NCI-H446 treated with DMSO at 0.1 percent for 48 hours (cell line): ENCODE measurements around the gene ARHGAP22.
"Not testable (repeated sequence)": the region's sequence is repeated elsewhere in the genome, so short reads cannot be mapped to it uniquely, and the experiment has no call there.

Experiments used
- DNase-seq: peaks from one replicate; lab custom pipeline; 2025; lab: John Stamatoyannopoulos, UW

ARHGAP22 gene, protein sequence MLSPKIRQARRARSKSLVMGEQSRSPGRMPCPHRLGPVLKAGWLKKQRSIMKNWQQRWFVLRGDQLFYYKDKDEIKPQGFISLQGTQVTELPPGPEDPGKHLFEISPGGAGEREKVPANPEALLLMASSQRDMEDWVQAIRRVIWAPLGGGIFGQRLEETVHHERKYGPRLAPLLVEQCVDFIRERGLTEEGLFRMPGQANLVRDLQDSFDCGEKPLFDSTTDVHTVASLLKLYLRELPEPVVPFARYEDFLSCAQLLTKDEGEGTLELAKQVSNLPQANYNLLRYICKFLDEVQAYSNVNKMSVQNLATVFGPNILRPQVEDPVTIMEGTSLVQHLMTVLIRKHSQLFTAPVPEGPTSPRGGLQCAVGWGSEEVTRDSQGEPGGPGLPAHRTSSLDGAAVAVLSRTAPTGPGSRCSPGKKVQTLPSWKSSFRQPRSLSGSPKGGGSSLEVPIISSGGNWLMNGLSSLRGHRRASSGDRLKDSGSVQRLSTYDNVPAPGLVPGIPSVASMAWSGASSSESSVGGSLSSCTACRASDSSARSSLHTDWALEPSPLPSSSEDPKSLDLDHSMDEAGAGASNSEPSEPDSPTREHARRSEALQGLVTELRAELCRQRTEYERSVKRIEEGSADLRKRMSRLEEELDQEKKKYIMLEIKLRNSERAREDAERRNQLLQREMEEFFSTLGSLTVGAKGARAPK

DNA sequence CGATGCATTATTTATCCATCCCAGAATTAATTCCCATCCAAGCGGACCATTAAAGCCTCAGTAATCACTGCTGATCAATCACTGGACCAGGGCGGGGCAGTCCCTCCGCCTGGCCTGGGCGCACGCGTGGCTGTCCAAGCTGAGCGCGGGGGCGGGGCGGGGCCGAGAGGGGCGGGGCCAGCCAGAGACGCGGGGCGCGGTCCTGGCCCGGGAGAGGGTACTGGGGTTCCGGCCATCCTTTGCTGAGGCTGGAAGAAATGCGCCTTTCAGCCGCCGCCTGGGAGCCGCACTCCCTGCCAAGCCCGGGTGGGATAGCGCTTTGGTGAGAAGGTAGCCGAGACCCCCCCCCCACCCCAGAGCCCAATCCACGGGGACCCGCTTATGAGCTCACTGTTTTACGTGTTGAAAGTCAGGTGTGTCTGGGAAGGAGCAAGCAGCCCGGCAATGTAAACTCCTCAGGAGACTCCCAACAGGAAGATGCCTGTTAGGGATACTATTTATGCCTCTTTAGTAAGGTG, at the start of gene ARHGAP22:
Gene ARHGAP22, minus strand, starts transcription at position 83 of the 518 bp plus-strand sequence. CDS start 277 bp downstream, outside the sequence.
- no peak for DNase-seq

DNA sequence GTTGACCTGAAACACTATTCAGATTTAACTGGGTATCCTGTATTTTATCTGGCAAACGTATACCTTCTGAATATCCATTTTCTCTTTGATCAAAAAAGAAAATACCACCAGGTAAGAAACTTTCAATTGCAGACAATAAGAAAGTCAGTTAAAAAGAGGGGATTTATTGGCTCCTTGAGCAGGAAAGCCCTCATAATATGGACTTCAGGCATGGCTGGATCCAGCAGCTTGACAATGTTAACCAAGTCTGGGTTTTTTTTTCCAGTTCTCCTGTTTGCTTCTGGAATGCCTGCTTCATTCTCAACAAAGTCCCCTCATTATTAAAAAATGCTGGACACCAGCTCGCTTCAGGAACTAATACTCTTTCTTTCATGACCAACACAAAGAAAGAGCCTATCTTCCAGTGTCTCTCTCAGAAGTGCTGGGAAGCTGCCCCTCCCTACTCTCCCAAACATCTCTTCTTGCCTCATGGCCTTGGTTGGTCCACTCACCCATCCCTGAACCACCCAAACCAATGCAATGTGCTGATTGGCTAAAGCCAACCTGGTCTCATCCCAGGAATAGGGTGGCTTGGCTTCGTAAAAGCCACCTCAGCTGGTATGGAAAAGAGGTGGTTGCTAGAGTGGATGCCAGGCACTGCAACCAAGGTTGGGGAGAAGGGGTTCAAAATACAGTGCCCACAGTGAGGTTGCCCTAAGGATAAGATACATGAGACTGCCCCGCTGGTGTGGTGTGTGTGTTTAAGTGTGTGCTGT, 49.2 kb upstream of the ARHGAP22 start:
- DNase-seq = no peak

DNA sequence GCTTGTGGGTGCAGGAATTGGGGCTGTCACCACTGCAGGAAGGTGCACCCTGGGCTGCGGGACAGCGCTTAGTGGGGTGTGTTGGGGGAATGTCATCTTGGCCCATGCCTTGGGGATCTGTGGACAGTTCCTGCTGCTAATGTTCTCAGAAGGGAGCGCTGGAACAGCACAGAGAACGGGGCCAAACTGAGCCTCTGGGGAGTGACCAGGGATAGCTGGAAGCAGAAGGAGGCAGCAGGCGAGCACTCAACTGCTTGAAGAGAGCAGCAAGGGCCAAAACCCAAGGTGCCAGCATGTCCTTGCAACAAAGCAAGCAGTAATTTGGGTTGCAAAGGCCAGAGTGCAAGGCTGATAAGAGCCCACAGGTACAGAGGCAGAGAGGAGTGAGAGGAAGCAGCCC, 48.5 kb upstream of the ARHGAP22 start:
- no peak for DNase-seq

DNA sequence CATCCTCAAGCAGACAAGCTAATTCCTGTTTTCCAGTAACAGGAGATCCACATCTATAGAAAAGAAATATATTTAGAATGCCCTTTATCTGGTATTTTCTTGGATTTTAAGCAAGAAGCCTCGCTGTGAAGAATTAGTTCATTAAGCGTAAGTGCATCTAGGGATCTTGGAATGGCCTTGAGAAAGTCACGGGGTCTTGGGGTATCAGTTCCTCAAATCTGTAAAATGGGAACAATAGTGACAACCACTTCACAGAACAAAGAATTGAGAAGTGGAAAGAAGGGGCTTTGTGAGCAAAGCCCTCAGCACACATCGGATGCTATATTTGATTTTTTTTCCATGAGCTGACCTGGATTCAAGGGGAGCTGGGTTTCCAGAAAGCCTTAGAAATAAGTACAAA, 47.5 kb upstream of the ARHGAP22 start:
- DNase-seq = no peak

- DNase-seq = no peak
These were observed 47.0 kb upstream of the ARHGAP22 start for GRCh38 chr10:48651839-48652238.

DNA sequence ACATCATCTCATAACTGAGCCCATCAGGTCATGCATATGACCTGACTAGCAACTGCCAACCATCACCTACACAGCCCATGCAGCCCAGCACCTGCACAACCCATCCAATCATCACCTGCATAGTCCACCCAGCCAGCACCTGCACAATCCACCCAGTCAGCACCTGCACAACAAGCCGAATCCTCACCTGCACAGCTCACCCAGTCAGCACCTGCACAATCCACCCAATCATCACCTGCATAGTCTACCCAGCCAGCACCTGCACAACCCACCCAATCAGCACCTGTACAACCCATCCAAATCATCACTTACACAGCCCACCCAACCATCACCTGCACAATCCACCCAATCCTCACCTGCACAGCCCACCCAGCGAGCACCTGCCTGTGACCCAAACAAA, 46.4 kb upstream of the ARHGAP22 start:
- no peak for DNase-seq

- DNase-seq = no peak
These were observed 44.6 kb upstream of the ARHGAP22 start for GRCh38 chr10:48649349-48649944.

DNA sequence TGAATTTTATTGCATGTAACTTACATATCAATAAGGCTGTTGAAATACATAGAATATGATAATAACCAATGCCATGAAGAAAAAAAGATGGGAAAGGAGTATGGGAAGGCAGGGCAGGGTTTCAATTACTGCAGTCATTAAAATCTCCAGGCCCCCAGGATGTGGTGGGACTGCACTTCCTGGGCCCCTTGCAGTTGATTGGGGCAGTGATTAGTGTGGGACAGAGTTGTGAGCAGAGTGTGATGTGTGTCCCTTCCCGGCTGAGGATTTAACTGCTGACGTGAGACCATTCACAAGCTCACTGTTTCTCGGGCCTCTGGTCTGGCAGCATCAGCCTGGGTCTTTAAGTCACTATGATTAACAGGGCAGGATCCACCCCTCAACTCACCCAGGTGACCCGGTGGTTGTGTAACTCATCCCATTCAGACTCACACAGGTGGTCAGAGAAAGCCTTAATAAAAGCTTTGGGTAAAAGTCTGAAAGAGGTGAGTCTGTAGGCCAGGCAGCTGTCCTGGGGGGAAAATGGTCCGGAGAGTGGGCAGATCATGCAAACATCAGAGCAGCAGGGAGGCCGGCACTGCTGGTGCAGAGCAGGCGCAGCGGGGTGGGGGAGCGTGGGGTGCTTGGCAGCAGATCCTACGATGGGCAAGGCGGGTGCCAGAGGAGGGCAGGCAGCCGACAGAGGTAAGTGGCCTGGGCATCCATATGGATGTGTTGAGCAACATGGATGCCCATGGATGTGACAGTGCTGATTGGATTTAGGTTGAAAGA, 43.5 kb upstream of the ARHGAP22 start:
- no peak for DNase-seq

GRCh38 chr10:48647073-48647472, 42.2 kb upstream of the ARHGAP22 start:
- DNase-seq = not testable (repeated sequence)

GRCh38 chr10:48645600-48645999, 40.7 kb upstream of the ARHGAP22 start:
- DNase-seq = no peak

GRCh38 chr10:48641099-48641690, 36.3 kb upstream of the ARHGAP22 start:
- DNase-seq = not testable (repeated sequence)

- DNase-seq = no peak
These were observed 35.5 kb upstream of the ARHGAP22 start for GRCh38 chr10:48640326-48640725.

GRCh38 chr10:48639632-48640031, 34.8 kb upstream of the ARHGAP22 start:
- no peak for DNase-seq

DNA sequence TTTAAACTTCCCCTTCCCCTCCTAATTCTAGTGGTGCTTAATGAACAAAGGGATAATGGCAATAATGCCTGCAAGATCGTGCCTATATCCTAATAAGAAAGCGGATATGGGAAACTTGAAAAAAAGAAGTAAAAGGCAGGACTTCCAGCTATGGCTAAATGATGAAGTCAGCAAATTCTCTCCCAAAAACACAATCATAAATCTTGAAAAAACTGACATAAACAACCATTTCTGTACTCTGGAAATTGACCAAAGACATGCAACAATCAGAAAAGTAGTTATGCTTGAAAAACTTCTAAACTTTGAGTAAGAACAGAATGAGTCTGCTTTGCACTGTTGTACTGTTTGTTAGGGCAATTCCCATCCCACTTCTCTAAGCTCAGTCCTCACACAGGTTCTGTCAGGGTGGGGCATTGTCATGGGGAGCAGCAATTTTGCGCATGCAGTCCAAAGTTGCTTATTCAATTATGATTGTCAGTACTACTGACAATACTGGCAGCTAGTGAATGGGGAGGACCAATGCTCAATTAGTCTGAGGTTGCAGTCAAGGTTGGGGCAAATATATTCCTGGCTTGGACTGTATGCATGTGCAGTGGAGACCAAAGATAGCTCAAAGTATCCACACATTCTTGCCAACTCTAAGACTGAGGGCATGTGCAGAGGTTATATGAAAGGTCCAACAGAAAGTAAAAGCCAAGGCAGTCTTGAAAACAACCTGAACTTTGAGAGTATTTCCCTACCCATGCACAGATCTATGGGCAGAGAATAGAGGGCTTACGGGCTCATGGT, 34.1 kb upstream of the ARHGAP22 start:
- DNase-seq = no peak

DNA sequence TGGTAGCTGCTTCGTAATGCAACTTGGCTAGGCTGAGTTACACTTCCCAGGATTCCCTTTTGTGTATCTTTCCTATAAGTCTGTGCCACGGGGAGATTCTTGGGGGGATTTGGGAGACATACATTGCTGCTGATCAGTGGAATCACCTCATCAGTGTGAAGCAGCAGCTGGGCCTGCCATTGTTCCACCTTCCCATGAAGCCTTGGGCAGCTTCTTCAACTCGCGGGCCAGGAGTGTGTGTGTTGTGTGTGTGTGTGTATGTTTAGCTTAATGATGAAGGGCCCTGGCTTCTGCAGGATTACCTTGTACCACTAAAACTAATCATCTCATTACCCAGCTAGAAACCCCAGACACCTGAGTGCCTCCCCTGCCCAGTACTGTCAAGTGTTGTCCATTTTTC, 33.3 kb upstream of the ARHGAP22 start:
- DNase-seq = no peak

DNA sequence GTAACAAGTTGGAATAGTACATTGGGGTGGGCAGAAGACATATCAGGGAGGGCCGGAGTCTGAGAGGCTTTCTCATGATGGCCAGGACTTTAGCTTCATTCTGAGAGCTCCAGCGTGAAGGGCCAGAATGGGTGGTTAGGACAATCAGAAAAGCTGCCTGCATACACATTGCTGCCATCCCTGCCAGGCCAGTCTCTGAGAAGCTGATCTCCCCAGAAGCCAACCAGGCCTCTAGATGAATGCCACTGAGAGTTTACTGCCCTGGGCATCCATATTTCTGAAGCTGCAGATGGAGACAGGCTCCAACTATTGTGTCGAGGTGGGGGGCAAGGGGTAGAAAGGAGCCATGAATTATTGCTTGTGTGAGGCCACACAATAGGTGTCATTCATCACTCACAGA, 32.0 kb upstream of the ARHGAP22 start:
- no peak for DNase-seq

DNA sequence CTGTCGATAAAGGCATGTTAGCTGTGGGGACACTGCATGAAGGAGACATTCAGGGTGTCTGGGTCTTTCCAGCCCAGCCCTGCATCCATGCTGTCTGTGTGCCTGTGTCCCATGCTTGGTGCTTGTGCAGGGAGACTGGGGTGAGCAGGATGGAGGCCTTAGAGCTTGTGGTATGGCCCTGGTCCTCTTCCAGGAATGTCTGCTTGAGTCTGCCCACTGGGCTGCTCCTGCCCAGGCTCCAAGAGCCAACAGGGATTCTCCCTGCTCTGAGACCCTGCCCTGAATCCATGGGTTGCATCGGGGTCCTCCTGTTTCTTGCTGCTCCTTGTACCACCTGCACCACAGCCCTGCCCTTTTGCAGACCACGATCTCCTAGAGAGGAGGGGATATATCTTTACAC, 31.4 kb upstream of the ARHGAP22 start:
- no peak for DNase-seq

DNA sequence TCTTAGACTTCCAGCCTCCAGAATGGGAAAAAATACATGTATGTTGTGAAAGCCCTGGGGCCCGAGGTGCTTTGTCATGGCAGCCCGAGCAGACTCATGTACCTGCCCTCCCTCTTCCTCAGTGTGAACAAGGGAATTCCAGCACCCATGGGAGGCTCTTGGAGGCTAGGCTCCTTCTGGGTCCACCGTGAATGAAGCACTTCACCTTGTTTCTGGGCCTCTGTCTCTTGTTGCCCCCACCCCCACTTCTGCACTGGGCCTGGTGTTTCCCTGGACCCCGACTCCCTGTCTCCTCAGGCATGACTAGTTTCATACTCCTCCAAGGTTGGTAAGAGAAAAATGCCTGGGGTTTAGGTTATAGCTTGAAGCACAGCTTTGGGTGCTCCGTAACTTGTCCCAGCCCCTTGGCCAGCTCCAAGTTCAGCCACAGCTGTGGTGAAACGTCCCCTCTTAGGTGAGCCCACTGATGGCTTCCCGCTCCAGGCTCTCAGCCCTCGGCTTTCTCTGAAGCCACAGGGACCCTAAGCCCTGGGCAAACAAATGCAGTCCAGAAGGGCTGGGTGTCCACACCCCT, 30.2 kb upstream of the ARHGAP22 start:
- no peak for DNase-seq

DNA sequence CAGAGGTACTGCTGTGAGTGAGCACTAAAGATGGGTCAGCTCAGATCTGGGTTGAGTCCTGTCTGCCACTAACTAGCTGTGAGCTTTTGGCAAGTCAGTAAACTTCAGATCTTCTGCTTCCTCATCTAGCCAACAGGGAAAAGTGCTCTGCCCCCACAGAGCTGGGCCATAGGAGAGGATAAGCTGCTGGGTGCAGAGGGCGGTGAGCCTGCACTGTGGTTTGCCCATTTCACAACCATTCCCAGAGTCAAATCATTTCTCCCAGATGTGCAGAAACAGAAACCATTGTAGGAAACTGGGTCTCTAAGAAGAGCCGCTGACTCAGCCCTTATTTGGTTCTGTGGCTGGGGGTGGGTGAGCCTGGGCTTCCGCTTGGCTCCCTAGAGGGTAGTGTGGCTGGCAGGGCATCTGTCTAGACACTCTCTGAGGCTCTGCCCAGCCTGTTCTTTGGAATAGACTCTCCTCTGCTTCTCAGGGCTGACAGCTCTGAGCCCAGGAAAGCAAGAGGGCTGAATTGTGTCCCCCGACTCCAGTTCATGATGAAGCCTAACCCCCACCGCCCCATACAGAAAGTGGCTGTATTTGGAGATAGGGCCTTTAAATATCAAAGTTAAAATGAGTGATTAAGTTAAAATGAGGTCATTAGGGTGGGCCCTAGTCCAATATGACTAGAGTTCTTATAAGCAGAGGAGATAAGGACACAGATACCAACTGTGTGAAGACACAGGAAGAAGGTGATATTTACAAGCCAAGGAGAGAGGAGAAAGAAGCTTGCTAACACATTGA, 29.5 kb upstream of the ARHGAP22 start:
- DNase-seq = no peak
